ENCODE measurements around the gene POLR2B.
"Not testable (repeated sequence)": the region's sequence is repeated elsewhere in the genome, so short reads cannot be mapped to it uniquely, and the experiment has no call there.

Gene POLR2B

GRCh38 chr4:57043347-57044251, 64.9 kb downstream of the POLR2B start:
- ChIA-PET POLR2A (interaction anchor here (0.6 to 2.0 kb wide), 6 partner anchors 18 to 76 kb away, joined by 3 to 7 read pairs (median 4); no protein-coding TSS in a partner anchor), CTCF (interaction anchor here (0.6 to 1.1 kb wide), 3 partner anchors 102 to 120 kb away, joined by 3 to 5 read pairs (median 4); no protein-coding TSS in a partner anchor)
- H3K4me3 ChIP-seq (ENCODE audit: low read depth, low read length), result no peak overlapping the region
- TF ChIP-seq CTCF (IDR thresholded peaks at IDR 0.05; ENCODE audit: insufficient read depth, low read length, missing control alignments), result no peak
- DNase-seq (ENCODE audit: low read depth, low spot score), result peak; percentile 60

GRCh38 chr4:57044279-57044678, 65.6 kb downstream of the POLR2B start:
- no peak overlapping the region for H3K4me3 ChIP-seq (ENCODE audit: low read depth, low read length)
- CTCF ChIA-PET, result interaction anchor here (0.6 to 1.1 kb wide), 3 partner anchors 102 to 119 kb away, joined by 3 to 5 read pairs (median 4); no protein-coding TSS in a partner anchor
- DNase-seq (ENCODE audit: low read depth, low spot score), result peak; percentile 65
- TF ChIP-seq CTCF (IDR thresholded peaks at IDR 0.05; ENCODE audit: insufficient read depth, low read length, missing control alignments), result no peak
- POLR2A ChIA-PET, result interaction anchor here (1.4 to 2.0 kb wide), 3 partner anchors 18 to 31 kb away, joined by 4 to 7 read pairs (median 5); no protein-coding TSS in a partner anchor

GRCh38 chr4:57044996-57045395, 66.3 kb downstream of the POLR2B start:
- ChIA-PET POLR2A (no interaction called here), CTCF (interaction anchor here (0.6 to 2.0 kb wide), 2 partner anchors 10 to 118 kb away, joined by 3 to 8 read pairs; no protein-coding TSS in a partner anchor)
- DNase-seq (ENCODE audit: low read depth, low spot score), result peak; percentile 74
- no peak for TF ChIP-seq CTCF (IDR thresholded peaks at IDR 0.05; ENCODE audit: insufficient read depth, low read length, missing control alignments)
- no peak overlapping the region for H3K4me3 ChIP-seq (ENCODE audit: low read depth, low read length)

- ChIA-PET POLR2A (interaction anchor here (1.0 kb wide), 1 partner anchor 34 kb away, joined by 4 read pairs; no protein-coding TSS in a partner anchor), CTCF (interaction anchor here (1.3 to 2.0 kb wide), 2 partner anchors 10 to 116 kb away, joined by 3 to 8 read pairs; no protein-coding TSS in a partner anchor)
- not testable (repeated sequence) for H3K4me3 ChIP-seq (ENCODE audit: low read depth, low read length); DNase-seq (ENCODE audit: low read depth, low spot score)
Observed at GRCh38 chr4:57047046-57047445, 68.3 kb downstream of the POLR2B start.

- CTCF ChIA-PET, result interaction anchor here (0.5 to 4.2 kb wide), 4 partner anchors 11 to 115 kb away, joined by 3 to 20 read pairs (median 6); no protein-coding TSS in a partner anchor
- TF ChIP-seq CTCF (IDR thresholded peaks at IDR 0.05; ENCODE audit: insufficient read depth, low read length, missing control alignments), result no peak
- no peak overlapping the region for H3K4me3 ChIP-seq (ENCODE audit: low read depth, low read length)
- DNase-seq (ENCODE audit: low read depth, low spot score), result no peak
- POLR2A ChIA-PET, result interaction anchor here (0.6 to 0.9 kb wide), 2 partner anchors 16 to 57 kb away, joined by 4 to 5 read pairs; no protein-coding TSS in a partner anchor
Observed at GRCh38 chr4:57048590-57049304, 70.1 kb downstream of the POLR2B start.

DNA sequence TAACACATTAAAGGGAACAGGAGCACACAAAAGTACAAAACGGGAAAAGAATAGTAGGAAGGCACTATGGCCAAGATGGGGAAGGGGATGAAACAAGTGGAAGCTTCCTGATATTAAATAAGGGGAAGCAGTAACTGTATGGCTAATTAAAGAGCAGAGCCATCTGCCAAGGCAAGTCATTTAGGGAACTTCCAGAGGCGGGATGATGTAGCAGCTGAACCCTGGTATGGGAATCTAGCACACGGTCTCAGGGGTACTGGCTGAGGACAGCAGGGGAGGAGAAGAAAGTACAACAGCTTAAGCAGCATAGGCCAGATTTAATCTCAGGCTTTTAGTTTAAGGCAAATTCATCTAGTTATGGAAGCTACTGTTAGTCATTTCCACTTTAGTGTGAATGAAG, 72.4 kb downstream of the POLR2B start:
- DNase-seq (ENCODE audit: low read depth, low spot score), result no peak

More for the DNA sequence above, 72.4 kb downstream of the POLR2B start:
- no peak for TF ChIP-seq CTCF (IDR thresholded peaks at IDR 0.05; ENCODE audit: insufficient read depth, low read length, missing control alignments)
- H3K4me3 ChIP-seq (ENCODE audit: low read depth, low read length), result no peak overlapping the region
- ChIA-PET POLR2A (interaction anchor here (0.8 kb wide), 1 partner anchor 36 kb away, joined by 3 read pairs; no protein-coding TSS in a partner anchor), CTCF (interaction anchor here (1.3 to 4.2 kb wide), 3 partner anchors 11 to 113 kb away, joined by 3 to 20 read pairs (median 3); no protein-coding TSS in a partner anchor)

All from AG04449 (cell line).